Measurements from ENCODE around the gene DOCK8.
"Not testable (repeated sequence)": the region's sequence is repeated elsewhere in the genome, so short reads cannot be mapped to it uniquely, and the experiment has no call there.

DOCK8 gene

DNA sequence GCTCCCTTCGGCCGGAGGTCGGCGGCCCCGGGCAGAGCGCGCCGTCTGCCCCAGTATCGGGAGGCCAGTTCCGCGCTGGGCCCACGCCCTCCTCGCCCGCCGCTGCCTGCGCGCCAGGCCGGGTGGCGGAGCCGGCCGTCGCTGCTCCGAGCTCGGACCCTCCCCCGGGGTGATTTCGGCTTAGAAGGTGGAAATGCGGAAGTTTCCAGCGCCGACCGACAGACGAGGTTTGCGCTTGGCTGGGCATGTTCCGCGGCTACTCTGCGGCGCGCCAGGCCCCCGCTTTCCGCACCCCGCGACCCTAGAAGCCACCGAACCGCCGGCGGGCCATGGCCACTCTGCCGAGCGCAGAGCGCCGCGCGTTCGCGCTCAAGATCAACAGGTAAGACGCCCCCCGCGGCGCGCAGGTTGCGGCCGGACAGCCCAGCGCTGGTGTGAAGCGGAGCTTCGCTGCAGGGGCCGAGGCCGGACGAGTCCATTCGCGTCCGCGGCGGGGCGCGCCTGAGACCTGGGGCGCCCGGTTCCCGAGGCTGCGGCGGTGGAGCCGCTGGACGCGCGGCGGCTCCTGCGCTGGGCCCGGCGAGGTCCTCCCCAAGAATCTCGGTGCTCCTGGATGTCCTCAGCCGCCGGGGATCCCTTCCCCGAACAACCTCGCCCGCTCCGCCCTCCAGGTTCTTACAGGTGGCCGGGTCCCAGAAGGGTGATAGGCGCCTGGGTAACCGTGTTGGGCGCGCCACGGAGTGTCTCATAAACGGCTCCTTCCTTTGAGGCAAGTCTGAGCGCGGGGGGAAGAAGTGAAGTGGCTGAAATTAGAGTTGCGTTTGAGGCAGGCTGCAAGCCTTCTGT lies at the start of gene DOCK8:
DOCK8 (plus strand) TSS at position 218 of the 846 bp plus-strand sequence; CDS start at position 330, 112 bp downstream.
- peak; percentile 65 for DNase-seq

DNA sequence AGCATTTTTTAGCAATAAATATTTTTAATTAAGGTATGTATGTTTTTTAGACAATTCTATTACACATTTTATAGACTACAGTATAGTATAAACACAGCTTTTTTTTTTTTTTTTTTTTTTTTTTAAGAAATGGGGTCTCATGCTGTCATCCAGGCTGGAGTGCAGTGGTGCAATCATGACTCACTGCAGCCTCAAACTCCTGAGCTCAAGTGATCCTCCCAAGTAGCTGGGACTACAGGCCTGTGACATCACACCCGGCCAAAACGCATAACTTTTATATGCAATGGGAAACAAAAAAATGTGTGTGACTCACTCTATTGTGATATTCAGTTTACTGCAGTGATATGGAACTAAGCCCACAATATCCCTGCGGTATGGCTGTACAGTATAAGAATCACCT lies 44.9 kb upstream of the DOCK8 start:
- DNase-seq: not testable (repeated sequence)

DNA sequence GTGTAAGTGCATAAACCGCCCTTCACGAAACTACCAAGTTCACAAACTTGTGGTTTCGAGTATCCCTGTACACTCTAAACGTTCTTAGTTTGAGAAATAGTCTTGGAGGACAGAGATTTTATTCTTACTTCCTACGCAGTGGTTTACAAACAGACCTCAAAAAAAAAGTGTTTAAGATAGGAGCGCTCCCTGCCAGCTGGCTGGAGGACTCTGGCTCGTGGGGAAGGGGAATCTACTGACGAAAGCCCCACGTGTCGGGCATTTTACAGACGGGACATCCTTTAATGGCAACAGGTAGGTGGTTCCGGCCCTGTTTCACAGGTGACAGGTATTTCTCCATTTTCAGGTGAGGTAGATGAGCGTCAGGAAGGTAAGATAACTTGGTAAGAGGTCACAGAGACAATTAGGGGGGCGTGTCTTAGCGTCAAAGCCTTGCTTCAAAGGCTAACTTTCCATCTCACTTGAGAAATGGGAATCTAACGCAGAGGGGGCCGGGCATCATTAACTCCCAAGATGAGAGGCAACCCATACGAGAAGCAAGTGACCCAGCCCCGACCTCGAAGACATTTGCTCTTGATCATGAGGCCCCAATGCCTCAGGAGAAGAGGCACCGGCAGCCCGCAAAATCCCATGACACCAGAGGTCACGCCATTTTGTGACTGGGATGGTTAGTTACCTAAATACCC lies 36.4 kb upstream of the DOCK8 start:
- DNase-seq: peak; percentile 18

DNA sequence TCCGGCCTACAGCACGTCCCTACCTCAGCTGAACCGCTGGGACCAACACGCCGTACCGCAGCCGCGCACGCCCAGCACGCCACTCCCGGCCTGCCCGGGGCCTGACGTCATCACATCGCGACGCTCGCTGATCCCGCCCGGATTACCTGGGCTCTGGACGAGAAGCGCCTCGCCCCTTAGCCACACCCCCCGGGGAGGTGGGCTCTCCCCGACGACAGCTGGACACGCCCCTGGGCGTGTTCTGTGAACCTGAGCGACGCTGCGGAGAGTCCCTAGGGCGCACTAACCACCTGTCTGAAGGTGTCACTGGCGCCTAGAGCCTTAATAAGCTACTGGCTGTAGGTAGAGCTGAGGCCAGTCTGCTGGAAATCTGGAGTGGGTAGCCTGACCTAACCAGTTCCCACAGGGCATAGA lies 35.7 kb upstream of the DOCK8 start, which contains the start of gene ZNG1A:
ZNG1A (minus strand) TSS at position 87 of the 414 bp plus-strand sequence. CDS start 87 bp downstream, outside the sequence.
- DNase-seq: peak; percentile 80

DNA sequence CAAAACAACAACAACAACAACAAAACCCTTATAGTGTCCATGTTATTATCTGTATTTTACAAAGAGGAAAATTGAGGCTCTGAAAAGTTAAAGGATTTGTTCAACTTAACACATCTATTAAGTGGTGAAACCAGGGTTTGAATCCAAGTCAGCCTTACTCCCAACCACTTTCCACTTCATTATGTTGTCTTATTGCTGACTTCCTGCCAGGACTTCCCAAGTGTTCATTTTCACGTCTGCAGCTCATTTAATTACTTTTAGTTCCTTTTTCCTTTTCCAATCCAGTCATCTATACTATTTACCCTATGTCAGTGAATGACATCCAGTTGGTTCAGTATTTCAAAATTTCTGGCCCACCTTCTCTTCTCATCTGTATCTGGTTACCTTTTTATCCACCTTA lies 15.1 kb upstream of the DOCK8 start:
- DNase-seq: not testable (repeated sequence)

DNA sequence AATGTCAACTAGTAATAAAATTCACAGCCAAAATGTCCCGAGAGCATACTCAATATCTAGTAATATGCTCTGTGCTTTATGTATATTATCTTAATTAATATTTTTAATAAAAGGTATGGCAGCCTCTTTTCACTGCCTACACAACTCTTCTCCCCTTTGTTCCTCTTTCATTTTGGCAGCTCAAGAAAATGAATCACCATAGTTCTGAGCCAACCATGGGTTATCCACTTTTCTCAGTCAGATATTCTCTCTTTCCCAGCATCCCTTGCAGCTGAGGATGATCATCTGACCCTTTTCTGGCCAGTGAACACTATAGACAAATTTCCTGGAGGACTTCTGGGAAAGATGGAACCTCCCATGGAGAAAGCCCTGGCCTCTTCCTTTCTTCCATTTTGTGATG lies 8.2 kb upstream of the DOCK8 start:
- DNase-seq: no peak

DNA sequence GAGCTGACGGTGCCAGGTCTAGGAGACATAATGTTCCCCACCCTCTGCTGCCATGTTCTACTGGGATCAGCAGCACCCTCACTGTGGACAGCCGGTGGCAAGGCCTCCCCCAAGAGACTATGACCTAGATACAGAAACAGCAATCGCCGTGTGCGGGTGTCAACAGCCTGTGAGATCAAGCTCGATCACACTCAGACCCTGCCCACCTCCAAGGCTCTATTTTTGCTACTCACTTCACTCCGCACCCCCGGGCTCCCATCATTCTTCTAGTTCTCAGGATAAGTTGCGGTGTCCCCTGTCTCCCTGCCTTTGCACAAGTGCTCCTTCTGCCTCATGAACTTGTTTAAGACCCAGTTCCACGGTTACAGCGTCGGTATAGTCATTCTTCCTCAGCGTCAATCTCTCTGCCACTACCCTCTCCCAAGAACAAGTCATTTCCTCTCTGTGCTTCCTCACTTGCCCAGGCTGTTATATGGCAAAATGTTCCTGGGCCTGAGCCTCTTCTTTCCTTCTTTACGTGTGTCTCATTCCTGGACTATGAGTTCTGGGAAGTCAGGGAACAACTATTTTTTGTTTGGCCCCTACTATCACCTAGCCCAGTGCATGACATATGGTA lies 5.4 kb upstream of the DOCK8 start:
- DNase-seq: no peak

DNA sequence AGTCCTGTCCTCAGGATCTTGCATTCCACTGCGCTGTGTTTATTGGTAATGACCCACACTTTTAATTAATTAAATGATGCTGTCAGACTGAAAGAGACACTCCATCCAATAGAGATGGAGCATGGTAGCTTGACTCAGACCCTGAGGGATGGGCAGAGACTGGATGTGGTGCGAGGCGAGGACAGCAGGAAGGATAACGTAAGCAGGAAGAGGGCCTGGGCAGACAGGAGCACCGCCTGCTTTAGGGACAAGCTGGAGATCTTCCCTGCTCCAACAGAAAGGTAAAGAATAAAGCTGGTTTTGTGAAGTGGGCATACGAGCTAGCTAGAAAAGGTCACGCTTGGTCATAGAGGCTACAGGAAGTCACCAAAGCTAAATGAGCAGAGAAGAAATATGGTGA lies 3.6 kb upstream of the DOCK8 start:
- no peak for DNase-seq

DNA sequence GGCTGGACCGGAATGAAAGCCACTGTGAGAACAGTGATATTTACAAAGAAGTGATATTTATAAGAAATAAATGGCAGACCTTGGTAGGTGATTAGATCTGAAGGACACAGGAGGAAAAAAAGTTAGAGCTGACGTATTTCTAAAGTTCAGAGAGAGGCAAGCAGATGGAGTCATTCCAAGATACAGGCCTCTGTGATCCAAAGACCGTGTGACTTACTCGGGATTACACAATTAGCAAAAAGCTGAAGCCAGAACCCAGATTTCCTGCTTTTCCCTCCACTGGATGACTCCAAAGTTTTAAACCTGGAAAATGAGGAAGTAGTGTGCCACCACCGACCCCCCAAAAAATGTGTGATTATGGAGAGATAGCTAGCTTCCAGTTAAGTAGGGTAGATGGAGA lies 3.1 kb upstream of the DOCK8 start:
- no peak for DNase-seq

DNA sequence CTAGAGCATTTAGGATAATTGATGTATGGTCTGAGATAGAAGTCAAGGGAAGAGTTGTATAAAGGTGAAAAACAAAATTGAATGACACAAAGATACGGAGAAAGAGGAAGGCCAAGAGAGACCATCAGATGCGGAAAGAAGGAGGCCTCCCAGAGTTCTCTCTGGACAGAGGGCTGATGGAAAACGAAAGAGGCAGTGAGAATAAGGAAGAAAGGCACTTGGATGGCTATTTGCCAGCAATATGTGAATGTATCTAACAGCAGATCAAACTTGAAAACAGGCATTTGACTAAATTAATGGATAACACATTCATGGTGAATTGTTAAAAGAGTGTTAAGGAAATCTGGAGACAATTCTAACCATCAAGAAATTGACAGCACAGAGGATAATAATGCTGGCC lies 2.4 kb upstream of the DOCK8 start:
- DNase-seq: no peak

DNA sequence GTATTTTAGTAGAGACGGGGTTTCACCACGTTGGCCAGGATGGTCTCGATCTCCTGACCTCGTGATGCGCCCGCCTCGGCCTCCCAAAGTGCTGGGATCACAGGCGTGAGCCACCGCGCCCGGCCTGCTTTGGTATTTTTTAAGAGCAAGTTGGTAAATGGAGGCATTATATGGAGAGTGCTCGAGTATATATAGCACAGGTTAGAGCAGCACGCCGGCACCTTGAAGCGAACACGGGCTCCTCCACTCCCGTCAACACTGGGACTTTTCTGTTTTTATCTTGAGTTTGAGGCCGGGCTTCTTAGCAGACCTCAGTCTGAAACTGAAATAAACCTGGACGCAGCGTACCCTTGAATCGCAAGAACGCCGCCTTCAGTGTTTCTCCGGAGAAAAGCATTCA lies 764 bp upstream of the DOCK8 start:
- not testable (repeated sequence) for DNase-seq

DNA sequence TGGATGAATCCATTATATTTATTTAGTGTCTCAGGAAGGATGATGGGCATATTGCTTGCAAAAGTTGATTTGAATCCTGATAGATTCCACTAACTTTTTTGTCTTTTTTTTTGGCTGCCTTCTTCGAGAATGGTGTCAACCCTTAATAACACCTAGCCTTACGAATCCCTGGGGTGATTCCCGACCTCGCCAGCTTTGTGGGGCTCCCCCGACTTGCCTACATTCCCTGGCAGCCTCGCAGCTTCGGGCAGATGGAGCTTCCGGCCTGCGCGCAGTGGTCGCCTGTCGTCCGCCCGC lies 366 bp upstream of the DOCK8 start:
- no peak for DNase-seq

DNA sequence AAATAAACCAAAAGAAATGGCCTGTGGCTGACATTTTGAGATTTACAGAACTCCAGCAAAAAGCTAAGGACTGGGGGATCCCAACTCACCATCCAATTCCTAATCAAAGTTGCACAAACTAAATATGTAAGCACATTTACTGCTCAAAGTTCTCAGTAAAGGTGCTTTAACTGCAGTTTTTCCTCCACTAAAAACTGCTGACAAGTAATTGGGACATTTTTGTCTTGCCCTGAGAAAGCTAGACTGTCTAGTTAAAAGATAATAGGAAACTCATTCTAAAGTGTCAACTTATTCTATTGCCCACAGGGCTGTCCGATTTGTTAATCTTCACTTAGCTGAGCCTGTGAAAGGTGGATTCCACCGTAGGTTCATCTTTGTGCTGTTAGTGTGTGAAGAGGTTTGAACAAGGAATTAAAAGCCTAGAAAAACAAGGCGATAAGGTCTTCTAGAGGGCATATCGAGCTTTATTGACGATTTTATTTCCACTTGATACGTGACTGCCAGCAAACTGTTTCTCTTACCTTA lies 1.0 kb downstream of the DOCK8 start:
- DNase-seq: no peak

DNA sequence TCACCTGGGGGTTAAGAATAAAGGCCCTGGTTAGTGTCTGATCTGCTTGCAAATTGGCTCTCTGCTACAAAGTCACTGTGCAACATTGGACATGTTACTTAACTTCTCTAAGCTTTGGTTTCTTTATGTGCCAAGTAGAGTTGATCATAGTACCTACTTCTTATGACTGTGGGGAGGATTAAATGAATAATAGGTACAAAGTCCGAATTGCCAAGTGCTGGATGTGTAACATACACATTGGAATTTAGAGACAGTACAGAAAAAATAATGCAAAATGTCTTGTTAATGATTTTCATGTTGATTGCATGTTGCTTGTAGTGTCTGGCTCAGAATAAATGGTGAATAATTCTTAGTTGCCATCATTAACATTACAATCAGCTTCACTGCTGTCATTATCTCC lies 2.2 kb downstream of the DOCK8 start:
- DNase-seq: no peak

DNA sequence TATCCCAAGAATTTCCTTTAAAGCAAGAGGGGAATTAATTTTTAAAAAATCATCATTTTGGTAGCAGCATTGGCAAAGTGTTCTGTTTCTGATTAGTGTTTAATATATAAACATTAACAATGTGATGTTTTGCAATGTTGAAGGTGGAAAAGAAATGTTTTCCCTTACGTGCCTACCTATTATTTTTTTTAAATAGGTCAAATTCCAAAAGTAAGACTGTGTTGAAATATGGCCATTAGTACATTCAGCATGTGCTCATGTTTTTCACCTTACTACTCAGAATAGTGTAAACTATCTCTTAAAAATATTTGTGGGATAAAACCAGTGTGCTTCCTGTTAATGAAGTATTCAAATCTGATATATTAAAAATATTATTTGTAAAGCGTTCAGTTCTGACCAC lies 3.3 kb downstream of the DOCK8 start:
- no peak for DNase-seq

DNA sequence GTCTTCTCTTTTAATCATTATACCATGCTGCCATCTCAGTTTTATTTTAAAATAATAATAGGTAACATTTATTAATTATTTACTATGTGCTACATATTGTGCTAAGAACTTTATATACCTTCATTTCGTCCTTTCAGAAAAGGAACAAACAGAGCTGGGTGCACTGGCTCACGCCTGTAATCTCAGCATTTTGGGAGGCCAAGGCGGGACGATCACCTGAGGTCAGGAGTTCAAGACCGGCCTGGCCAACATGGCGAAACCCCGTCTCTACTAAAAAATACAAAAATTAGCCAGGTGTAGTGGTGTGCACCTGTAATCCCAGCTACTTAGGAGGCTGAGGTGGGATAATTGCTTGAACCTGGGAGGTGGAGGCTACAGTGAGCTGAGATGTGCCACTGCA lies 4.4 kb downstream of the DOCK8 start:
- not testable (repeated sequence) for DNase-seq

DNA sequence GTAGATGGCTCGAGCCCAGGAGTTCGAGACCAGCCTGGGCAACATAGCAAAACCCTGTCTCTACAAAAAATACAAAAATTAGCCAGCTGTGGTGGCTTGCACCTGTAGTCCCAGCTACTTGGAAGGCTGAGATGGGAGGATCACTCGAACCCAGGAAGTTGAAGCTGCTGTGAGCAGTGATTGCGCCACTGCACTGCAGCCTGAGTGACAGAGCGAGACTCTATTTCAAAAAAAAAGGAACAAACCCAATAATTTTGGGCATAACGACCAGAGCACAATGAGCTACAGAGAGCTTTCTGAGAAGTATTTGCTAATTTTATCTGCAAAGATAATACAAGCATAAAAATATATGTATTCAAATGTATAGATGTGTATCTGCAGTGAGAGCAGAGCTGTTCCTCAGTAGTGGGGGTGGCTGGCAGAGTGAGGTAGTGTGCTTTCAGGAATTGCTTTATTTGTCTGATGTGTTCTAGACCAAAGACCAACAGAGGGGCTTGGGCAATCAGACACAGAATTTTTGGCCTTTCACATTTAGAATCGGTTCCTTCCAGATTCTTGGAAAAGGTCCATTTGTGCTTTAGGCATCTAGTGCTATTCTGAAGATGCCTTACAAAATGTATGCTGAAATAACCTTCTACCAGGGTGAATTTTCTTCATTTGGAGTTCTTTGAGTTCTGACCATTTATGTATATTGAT lies 5.2 kb downstream of the DOCK8 start:
- DNase-seq: no peak

DNA sequence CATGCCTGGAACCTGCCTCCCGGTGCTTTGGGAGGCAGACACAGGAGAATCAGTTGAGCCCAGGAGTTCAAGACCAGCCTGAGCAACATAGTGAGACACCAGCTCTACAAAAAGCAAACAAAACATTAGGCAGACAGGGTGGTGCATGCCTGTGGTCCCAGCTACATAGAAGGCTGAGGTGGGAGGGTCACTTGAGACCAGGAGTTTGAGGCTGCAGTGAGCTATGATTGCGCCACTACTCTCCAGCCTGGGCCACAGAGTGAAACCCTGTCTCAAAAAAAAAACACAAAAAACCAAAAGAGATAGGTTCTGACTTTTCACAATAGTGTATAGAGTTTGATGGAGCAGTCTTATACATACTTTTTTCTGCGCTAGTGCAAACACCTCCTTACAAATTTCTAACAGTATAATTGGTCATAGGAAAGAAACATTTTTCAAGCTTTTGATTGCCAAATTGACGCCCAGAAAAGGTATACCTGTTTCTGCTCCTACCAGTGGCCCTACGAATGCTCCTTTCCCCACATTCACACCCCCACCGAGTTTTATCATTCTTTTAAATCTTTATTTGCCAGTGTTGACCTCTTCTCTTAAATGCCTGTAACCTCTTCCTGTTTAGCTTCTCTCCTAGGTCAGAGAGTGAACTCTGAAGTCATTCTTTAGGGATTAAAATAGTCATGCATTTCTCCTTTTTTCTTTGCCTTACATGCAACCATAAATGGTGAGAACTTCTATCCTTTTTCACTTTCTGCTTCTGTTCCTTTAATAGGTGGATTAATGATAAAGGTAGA lies 7.5 kb downstream of the DOCK8 start:
- DNase-seq: no peak

DNA sequence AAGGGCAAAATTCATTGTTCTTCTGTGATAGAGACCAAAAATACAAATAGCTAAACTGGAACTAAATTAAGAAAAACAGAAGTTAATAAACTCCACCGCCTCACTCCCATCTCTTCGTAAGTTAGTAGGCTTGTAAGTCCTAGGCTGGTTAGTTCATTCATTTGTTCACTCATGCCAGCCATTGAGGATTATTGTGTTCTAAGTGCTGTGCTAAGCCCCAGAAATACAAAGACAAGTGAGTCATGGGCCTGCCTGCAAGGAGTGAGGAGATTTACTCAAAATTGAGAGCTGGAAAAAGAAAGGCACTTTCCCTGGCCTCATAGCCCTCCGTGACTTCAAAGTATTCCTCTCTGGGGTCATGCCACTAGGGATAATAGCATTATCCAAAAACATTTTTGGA lies 8.5 kb downstream of the DOCK8 start:
- no peak for DNase-seq

DNA sequence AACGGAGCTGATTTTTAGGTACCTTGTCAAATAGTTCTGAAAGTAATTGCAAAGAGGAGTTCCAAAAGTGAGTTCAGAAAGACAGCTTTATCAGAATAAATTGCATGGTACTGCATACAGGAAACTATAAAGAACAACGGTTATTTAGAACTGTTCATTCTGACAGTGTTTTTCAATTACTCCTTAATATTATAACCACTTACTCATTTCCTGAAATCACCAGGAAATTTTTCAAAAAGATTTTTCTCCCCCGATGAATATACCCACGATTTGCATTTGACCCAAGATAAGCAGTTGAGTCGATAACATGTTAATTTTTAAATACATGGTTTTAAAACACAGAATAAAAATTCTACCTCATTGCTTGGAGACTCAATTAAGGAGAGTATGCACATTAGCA lies 9.4 kb downstream of the DOCK8 start:
- DNase-seq: no peak

DNA sequence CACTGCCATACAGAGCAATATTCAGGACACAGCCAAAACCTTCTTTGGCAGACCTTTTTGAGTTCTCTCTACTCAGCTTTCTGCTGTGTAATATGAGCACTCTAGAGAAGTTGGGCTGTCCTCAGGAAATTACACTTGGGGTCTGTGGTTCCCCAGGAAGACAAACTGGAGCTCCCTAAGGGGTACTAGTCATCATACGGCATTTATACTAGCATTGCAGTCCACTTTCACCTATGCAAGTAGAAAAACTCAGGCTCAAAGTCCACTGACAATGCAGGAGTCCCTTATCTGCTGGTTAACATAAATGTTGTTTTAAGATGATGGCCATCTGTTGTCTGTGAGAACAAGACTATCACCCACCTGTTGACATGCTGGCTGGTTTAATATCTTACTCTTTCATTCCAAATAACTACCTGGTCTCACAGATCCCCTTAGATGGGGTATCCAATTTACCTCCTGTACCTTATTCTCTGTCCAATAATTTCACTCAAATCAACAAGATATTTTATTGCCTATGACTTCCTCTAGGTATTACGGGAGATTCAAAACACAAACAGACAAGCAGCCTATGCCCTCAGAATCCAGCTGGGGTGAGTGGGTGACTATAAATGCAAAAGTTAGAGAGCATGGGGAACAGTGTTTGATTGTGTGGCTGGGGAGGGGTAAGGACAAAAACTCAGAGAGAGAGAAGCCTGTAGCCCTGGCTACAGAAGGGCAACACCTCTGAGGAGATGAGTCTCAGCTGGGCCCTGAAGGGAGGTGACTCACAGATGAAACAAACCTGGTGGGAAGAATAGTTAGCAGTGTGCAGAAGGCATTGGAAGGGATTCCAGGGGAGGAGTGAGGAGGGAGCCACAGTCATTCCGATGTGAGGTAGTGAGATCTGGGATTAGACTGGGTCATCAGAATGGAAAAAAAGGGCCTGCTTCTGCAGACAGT lies 10.2 kb downstream of the DOCK8 start:
- no peak for DNase-seq
